Uterus (tissue), 4 donors: ENCODE data around the gene PICALM. TPM values are rescaled to one million over a fixed set of nuclear protein-coding genes. Genes with fewer than 3 reads are reported as not detected.
A peak's percentile ranks its signal among the peaks of the same experiment; 100 is the strongest.

Experiments
- DNase-seq, 2 donors: peaks; one replicate each; pipeline ENCODE4 v3.0.0-alpha.2; 2019 to 2020
- H3K27ac ChIP-seq, 2 donors: fragments of 200-600 bp; sonication (generic); 1 replicate in 1 of 2; 2 replicates in 1 of 2; pipeline ENCODE4 v1.5.1; 2016 to 2018
- H3K27me3 ChIP-seq, 2 donors: fragments of 200-600 bp; sonication (generic); one replicate each; pipeline ENCODE4 v1.5.1; 2018 to 2019; ENCODE audit warnings: control low read depth in 1 of 2
- H3K36me3 ChIP-seq, 2 donors: fragments of 200-600 bp; sonication (generic); one replicate each; pipeline ENCODE4 v1.5.1; 2019; ENCODE audit warnings: control low read depth in 1 of 2
- H3K4me1 ChIP-seq, 2 donors: fragments of 200-600 bp; sonication (generic); one replicate each; pipeline ENCODE4 v1.5.1; 2018 to 2019; ENCODE audit warnings: control low read depth in 1 of 2
- H3K4me3 ChIP-seq, 2 donors: fragments of 200-600 bp; sonication (generic); 1 replicate in 1 of 2; 2 replicates in 1 of 2; pipeline ENCODE4 v1.5.1; 2018 to 2019; ENCODE audit warnings: mild to moderate bottlenecking in 1 of 2
- H3K9me3 ChIP-seq, 2 donors: fragments of 200-600 bp; sonication (generic); one replicate each; pipeline ENCODE4 v1.5.1; 2019; ENCODE audit warnings: control low read depth in 1 of 2
- CTCF ChIP-seq, 4 experiments: fragments of 200-600 bp in 2 of 4; fragments of 450-650 bp in 2 of 4; sonication (generic) in 2 of 4; IDR thresholded peaks; one replicate each; pipeline ENCODE4 v1.5.1; 2016 to 2019; ENCODE audit warnings: antibody characterized with exemption in 4 of 4, mild to moderate bottlenecking in 2 of 4, moderate library complexity in 1 of 4
- POLR2A ChIP-seq, 2 donors: fragments of 450-650 bp; IDR thresholded peaks; one replicate each; pipeline ENCODE4 v1.6.1; 2016; ENCODE audit warnings: antibody characterized with exemption in 2 of 2, mild to moderate bottlenecking in 1 of 2, moderate library complexity in 1 of 2
- intact Hi-C: fragments of 100-400 bp; cut with DNase I; formaldehyde crosslinking; loops from one replicate; pipeline ENCODE4 v1.15.1; 2023; ENCODE audit warnings: low total_unique reads
- total RNA-seq, 4 donors: library from RNA; depleted of rRNA in 3 of 4; stranded (reverse); fragments of >200 nt in 3 of 4; gene quantifications; one replicate each; pipeline versions ENCODE4 v1.1.0 to v1.2.4, GENCODE V29; 2014 to 2023
- donor health status: DM: yes; HTN: yes; CAD: no.

The PICALM gene
- total RNA-seq, 4 donors from 2014 or later: 198 to 402 (median 298) TPM

DNA sequence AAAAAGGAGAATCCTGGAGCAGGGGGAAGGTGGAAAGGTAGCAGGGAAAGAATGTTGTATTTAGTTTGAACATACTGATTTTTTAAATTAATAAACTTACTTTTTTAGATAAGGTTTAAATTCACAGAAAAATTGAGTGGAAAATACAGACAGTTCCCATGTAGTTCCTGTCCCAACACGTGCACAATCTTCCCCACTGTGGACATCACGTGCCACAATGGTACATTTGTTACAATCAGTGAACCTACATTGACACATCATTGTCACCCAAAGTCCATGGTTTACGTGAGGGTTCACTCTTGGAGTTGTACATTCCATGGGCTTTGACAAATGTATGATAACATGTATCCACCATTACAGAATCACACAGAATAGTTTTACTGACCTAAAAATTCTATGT, 10.5 kb upstream of the PICALM start:
- no peaks in the 10 kb centered on the region for H3K27me3 ChIP-seq
- intact Hi-C loops: no loop called here
- no peak overlapping the region for H3K4me3 ChIP-seq
- no peak for TF ChIP-seq CTCF (IDR thresholded peaks at IDR 0.05)
- TF ChIP-seq POLR2A (IDR thresholded peaks at IDR 0.05): no peak
- H3K36me3 ChIP-seq: no peaks in the 10 kb centered on the region
- H3K27ac ChIP-seq: no peak overlapping the region
- no peak for DNase-seq
- no peaks in the 10 kb centered on the region for H3K9me3 ChIP-seq
- H3K4me1 ChIP-seq: no peaks in the 10 kb centered on the region

DNA sequence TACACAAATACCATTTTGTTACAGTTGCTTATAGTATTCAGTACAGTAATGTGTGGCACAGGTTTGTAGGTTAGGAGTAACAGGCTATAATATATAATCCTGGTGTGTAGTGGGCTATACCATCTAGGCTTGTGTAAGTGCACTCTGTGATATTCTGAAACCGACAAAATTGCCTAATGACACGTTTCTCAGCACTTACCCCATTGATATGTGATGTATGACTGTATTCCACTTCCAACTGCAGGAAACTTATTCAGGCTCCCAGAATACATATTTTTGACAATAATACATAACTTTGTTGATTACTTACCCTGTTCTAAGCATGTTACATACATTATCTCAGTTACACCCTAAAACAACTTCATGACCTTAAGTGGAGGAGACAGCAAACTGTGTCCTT, 5.1 kb upstream of the PICALM start:
- Histone ChIP-seq H3K27me3 (no peaks in the 10 kb centered on the region), H3K9me3 (no peaks in the 10 kb centered on the region), H3K27ac (no peak overlapping the region), H3K4me3 (no peak overlapping the region), H3K36me3 (no peaks in the 10 kb centered on the region), H3K4me1 (no peaks in the 10 kb centered on the region)
- TF ChIP-seq CTCF (IDR thresholded peaks at IDR 0.05) (no peak), POLR2A (IDR thresholded peaks at IDR 0.05) (no peak)
- no peak for DNase-seq
- intact Hi-C loops: no loop called here

- intact Hi-C loops: no loop called here
- DNase-seq: no peak
- Histone ChIP-seq H3K4me3 (no peak overlapping the region), H3K27ac (no peak overlapping the region), H3K9me3 (no peaks in the 10 kb centered on the region), H3K36me3 (no peaks in the 10 kb centered on the region), H3K4me1 (no peaks in the 10 kb centered on the region), H3K27me3 (no peaks in the 10 kb centered on the region)
- no peak for TF ChIP-seq POLR2A (IDR thresholded peaks at IDR 0.05)
These were observed 3.3 kb upstream of the PICALM start for GRCh38 chr11:86072211-86072610.

DNA sequence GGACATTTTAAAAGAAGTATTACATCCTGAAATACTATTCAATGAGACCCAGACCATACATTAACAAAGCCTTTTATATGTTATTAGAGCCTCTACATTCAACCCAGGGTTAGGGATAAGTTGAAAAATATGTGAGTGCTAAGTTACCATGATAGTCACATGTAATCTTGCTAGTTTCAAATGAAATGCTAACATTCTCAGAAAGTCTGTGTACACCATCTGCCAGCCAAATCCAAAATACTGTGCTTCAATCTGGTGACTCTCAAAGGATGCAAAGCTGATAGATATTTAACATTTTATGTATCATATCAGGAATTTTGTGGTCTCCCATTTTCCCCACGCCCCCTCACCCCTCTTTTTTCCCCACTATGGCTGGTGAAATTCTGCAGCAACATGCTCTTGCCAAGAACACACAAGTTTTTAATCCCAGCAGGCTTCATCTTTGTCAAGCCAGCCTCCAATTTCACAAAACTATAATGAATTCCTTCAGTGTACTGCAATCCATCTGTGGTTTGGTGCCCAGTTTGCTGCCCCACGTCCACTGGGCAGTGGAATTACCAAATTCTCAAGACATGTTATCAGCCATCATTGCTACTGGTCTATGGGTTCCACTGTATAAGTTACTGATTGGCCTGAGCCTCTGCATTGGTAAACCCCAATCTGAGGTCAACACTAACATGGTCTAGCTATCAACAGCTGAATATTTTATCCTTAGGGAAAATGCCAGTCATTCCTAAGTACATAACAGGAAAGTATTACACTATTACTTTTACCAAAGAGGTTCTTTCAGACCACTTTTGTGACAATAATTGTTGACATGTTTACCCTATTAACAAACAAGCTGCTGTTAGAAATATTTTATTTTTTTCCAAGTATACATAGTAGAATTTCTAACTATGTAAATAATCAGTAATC, 1.5 kb upstream of the PICALM start:
- no peak for TF ChIP-seq CTCF (IDR thresholded peaks at IDR 0.05)
- TF ChIP-seq POLR2A (IDR thresholded peaks at IDR 0.05): no peak
- intact Hi-C loops: no loop called here

GRCh38 chr11:86069408-86070101, 671 bp upstream of the PICALM start:
- H3K4me3 ChIP-seq: peak overlapping the region; percentile 25 to 93
- H3K9me3 ChIP-seq: no peaks in the 10 kb centered on the region
- no peaks in the 10 kb centered on the region for H3K27me3 ChIP-seq
- TF ChIP-seq CTCF (IDR thresholded peaks at IDR 0.05) (no peak), POLR2A (IDR thresholded peaks at IDR 0.05) (no peak)
- intact Hi-C loops: loop anchor here (10.0 kb wide), 1 partner anchor 175 kb away; the partner anchor contains the start of gene EED
- peak overlapping the region; percentile 96 to 98 for H3K27ac ChIP-seq
- no peaks in the 10 kb centered on the region for H3K36me3 ChIP-seq
- peak; percentile 23 to 49 for DNase-seq
- no peaks in the 10 kb centered on the region for H3K4me1 ChIP-seq

More for the DNA sequence above, 1.5 kb upstream of the PICALM start:
- DNase-seq: no peak
- H3K27me3 ChIP-seq: no peaks in the 10 kb centered on the region
- H3K4me1 ChIP-seq: no peaks in the 10 kb centered on the region
- no peaks in the 10 kb centered on the region for H3K9me3 ChIP-seq
- no peaks in the 10 kb centered on the region for H3K36me3 ChIP-seq
- H3K27ac ChIP-seq: peak overlapping the region; percentile 96 to 98
- no peak overlapping the region for H3K4me3 ChIP-seq
